Vagina (tissue), 2 donors: ENCODE data around the gene ZNF124.

Experiments used
- CTCF ChIP-seq, 3 experiments: fragments of 450-650 bp in 2 of 3; fragments of 200-600 bp in 1 of 3; sonication (generic) in 1 of 3; IDR thresholded peaks; one replicate each; pipeline ENCODE4 v1.5.1; 2017 to 2019; ENCODE audit warnings: antibody characterized with exemption in 3 of 3, mild to moderate bottlenecking in 2 of 3, moderate library complexity in 2 of 3
- POLR2A ChIP-seq, 2 donors: fragments of 450-650 bp; IDR thresholded peaks; one replicate each; pipeline ENCODE4 v1.6.1; 2017; ENCODE audit warnings: antibody characterized with exemption in 2 of 2, mild to moderate bottlenecking in 2 of 2, moderate library complexity in 2 of 2

DNA sequence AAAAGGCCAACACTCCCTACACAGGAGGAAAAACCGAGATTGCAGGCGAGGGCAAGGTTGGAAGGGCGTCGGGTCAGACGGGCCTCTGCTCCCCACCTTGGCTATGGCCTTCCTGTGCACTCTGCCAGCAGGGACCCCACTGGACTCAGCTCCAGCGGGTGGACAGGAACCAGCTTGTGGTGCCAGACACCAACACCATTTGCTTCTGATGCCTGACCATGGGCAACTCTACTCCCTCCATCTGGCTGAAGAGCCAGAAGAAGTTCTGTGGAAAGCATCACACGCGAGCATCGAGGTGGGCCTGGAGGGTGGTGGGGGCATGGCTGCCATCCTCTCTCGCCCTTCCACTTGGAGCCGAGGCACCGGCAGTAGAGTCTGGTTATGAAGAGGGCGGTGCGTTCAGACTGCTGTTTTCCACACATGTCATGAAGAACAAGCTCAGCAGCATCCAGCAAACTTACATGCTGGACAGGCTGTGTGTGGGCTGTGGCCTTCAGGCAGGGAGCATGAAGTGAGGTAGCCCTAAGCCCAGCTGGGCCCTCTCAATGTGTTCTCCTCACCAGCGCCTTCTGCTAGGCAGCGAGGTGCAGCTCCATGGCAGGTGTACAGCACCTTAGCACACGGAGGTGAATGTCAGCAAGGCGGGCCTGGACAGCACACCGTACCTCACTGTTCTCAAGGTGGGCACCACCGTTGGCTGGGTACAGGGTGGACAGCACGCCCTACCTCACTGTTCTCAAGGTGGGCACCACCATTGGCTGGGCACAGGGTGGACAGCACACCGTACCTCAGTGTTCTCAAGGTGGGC lies 52.0 kb downstream of the ZNF124 start:
- no peak for TF ChIP-seq CTCF (IDR thresholded peaks at IDR 0.05)
- TF ChIP-seq POLR2A (IDR thresholded peaks at IDR 0.05), result no peak
